8988T (cell line): ENCODE measurements around the gene CTCFL.

Experiments
- DNase-seq: peaks from one replicate; pipeline ENCODE4 v3.0.0; 2011

Gene CTCFL

DNA sequence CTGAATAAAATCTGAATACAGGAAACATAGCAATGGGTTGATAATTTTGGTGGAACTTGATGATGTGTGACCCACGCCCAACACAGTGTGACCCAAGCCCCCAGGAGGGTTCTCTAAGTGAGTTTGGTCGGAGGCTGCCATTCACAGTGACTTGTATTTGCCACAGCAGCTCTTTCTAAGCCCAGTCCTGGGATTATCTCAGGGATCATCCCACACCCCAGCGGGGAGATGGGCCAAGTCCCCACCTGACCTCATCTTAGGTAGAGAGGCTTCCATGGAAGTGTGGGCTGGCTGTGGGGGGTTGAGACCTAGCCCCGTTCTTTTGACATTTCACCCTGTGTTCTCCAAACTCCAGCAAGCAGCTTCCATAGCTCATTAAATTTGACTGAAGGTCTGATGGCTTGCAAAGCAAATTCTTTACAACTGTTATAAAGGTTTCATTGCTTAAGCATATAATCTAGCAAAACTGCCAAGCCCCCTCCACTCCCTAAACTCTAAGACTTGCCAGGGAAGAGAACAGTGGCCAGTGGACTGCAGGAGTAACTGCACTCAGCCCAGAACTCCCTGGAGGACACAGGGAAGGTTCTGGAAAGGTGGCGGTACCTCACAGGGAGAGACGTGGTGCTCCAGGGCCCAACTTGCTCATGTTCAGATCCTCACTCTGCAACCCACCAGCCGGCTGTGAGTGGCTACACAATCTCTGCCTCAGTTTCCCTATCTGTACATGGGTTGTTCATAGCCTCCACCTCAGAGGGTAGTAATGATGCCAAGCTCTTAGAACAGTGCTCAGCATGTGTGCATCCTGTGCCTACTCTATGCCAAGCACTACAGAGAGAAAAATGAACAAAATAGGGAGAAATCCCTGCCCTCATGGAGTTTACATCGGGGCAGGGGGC is 35.0 kb upstream of the CTCFL start:
- no peak for DNase-seq

DNA sequence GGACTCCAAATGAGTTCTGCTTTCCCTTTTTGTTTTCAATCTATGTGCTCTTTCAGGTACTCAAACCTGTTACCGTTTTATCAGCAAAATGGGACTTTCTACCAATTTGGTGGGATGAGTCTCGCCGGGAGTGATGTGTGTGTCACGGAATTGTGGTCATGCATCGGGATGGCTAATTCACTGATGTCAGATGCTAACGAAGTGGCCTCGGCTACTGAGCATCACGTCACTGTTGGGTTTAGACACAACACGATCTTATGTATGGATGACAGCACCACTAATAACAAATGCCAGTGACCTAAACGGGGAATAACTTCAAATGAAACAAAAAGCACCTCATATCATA is 34.3 kb upstream of the CTCFL start:
- DNase-seq = no peak

DNA sequence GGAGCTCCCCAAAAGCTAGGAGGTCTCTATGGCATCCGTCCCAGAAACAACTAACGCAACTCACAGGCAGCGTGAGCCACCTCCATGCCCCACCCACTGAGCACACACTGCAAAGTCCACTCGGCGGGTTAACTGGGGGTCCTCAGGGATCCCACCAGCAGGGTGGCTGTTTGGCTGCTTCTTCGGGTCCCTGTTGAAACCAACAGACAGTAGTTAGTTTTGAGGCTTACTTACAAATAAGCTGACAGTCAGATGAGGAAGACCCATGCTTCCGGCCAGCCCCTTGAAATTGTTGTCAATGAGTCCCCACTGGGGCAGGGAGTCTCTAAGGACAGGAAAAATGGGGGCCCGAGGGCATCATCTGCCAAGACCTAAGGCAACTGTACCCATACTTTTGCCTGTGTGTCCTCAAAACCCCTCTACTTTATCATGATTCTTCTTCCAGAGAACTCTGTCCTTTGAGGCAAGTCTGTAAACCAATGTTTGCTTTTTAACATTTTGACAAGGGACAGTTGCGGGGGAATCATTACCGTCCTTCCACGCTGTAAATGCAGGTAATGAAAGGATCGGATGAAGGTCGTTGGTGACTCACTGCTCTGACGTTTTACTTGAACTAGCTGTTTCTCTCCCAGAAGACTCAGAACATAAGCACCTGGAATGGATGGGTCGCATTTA is 33.8 kb upstream of the CTCFL start:
- DNase-seq = no peak

DNA sequence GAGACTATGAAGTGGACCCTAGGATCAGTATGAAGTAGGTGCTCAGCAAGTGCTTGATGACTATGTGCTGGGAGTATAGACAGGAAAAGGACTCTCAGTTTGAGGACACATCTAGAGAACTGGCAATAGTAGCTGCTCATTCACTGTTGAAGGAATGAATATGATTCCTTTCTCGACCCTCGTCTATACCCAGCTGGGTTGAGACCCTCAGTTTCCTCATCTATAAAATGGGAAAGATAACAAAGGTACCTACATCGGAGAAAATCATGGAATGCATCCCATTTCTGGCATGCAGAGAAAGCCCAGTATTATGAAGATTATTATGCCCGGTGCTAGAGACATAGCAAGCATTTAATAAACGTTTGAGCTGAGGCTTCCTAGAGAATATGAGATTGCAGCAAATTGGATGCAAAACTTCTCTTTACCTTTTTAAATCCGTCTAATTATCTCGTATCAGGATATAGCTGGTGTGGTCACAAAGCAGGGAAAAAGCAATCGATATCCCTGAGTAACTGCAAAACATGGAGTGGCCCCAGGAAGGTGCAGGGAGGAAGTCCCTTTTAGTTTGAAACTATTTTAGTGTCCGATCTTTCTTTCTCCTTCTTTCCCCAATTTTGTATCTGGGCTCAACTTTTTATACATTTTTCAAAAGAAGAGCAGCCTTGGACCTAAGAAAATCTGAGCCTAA is 33.1 kb upstream of the CTCFL start:
- DNase-seq = no peak

DNA sequence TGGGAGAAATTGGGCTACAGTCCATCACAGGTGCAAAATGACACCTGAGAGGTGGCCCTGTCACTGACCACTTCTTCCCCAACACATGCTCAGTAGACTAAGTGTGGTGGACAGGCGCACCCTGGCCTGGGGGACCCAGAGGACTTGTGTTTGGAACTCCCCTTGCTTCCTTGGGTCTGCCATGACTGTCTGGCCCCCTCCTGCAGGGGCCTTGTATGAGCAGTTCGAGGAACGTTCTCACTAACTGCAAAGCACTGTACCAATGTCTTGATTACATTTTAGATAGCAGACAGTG is 32.0 kb upstream of the CTCFL start:
- no peak for DNase-seq

DNA sequence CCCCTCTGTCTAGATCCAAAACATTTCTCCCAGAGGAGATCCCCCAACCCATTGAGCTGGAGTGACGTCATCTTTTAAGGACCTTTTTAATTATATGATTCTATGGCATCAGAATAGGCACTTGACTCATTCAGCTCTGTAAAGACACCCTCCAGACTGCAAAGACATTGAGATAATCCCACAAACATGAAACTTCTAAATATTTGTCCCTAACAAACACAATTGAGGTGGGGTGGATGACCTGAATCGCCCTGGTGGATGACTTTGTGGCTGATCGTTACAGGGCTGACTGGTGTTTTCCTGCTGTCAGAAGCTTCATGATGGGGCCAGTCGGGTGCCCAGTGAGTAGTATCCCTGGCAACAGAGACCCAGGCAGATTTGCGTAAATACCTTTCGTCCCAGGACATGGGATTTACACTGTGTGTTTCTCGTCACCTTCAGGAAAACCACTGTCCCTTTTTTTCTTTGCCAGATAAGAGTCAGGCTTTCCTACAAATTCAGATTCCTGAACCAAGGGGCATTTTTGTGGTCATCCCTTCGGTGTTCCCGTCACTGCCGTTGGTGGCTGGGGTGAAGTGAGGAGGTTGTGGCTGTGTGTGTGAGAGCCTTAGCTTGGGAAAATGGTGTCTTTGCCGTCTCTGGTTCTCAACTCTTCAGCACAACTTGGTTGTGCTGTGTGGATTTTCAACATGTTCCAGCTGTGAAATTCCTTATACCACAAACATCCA is 30.7 kb upstream of the CTCFL start:
- DNase-seq = no peak

DNA sequence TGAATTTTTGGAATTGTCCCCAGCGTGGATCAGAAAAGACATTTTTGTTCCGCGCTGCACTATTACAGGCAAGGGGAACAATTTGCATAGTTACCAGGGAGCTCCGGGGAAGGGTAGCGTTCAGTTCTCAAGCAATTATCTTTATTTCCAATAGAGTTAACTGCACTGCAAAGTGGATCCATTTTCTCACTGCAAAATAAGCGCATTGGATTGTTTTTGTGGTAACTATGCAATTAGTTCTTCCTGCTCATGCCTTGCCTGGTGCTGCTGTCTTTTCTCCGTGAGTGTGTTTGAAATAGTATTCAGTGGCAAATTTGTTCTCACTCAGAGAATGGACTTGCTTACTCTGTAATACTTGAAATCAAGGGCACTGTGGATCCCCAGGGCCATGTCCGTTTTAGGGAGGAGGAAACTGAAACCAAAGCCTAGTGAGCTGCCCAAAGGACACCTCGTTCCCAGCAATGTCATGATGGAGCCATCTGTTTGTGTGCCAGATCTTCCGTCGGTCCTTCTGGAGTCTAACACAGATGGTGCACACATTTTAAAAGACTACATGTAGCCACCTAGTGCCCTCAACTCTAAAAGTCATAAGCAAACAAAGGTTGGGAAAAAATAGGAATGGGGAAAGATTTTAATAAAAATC is 28.6 kb upstream of the CTCFL start:
- DNase-seq = no peak

DNA sequence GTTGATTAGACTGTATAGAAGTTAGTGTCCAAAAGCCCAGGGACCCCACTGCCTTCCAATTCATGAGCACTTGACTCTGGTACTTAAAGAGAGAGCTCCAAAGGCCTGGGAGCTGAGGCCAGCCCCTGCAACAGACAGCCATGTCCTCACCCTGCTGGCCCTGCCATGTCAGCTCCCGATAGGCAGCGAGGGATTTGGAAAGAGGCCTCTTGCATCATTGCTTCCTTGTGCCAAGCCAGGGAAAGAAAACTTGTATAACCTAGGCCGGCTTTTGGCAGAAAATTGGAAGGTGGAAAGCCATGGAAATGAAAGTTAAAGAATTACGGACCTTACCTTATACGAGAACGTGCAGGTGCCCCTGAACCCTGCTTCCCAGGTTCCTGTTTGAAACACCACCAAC is 27.5 kb upstream of the CTCFL start:
- DNase-seq = no peak

DNA sequence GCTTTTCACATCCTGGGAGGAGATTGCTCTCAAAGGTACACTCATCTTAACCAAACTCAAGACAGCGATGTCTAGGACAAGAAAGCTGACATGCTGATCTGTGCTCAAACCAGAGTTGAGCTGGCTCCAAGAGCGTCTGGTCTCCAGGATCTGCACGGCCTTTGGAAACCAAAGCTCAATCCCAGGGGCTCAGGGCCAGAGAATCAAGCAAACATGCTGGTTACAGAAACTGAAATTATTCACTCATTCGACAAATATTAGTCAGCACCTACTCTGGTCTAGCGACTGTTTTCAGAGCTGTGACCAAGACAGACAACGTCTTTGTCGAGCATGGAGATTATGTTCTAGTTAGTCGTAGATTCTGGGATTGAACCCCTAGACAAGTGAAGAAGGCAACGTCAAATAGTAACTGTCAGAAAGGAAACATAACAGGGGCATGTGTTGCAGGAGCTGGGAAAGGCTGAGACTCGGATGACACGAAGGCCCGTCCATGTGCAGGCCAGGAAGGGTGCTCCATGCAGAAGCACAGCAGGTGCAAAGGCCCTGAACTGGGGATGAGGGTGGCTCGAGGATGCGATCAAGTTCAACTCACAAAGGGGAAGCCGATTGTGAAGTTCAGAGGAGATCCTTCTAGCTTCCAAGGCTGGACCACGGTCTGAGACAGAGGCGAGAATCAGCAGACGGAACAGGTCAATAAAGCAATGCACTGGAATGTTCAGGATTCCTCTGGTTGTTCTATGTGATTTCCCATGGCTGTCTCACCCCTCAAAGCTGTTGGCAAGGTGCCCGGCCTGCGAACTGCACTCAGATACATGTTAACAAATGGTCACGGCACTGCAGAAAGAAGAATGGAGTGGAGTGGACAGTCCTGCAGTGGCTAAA is 23.5 kb upstream of the CTCFL start:
- no peak for DNase-seq

DNA sequence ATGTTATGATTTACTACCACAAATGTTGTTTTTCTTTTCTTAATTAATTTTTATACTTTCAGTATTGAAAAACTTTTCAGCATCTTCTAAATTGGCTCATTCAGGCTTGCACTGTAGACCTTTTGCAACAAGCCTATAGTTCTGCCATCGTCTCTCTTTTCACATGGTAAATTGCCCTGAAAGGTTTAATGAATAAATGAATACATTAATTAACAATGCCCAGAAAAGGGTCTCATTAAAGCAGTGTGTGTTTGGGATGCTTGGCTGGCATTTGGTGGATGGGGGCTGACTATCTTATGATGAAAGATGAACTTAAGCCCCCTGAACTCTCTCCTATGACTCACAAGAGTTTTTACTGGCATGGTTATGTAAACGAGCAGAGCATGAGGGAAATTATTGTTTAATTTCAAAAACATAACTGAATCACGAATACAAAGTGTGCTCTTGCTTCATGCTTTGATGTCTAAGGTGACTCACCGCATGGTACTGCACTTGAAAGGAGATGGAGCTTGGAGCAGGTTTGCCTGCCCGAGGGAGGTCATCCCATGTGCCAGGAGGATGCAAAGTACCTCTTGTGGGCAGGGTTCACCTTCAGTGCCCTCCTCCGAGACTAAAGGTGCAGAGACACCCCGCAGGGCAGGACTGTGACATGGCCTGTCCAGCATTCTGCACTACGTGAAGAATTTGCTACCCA is 22.2 kb upstream of the CTCFL start:
- DNase-seq = no peak

DNA sequence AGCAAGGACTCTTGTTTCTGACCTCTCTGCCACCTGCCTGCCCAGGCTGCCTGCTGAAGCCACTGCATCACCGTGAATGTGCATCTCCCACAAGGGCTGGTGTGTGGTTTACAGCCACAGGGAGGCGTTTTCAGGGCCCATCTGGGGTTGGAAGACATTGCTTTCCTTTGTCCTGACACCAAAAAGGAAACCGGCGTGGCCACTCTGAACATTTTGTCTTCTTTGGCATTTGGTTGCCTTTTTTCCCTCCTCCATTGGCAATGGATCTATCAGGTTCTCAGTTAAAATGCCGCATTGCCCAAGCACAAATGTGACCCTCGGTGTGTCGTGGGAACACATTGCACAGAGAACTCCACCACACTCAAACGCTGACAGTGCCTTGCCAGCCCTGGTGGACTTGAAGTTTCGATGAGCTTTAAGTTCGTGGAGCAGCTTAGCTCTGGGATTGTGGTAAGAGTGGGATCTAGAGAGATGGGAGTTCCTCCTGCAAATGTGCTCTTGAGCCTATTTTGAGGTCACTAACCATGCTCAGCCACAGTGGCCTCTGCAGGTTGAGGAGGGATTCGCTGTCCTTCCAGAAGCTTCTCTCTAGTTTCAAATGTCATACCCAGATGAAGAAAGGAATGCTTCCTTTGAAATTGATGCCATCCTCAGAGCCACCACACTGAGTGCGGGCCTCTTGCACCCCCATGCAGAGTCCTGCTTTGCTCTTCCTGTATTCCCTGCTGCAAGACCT is 21.2 kb upstream of the CTCFL start:
- DNase-seq = no peak

DNA sequence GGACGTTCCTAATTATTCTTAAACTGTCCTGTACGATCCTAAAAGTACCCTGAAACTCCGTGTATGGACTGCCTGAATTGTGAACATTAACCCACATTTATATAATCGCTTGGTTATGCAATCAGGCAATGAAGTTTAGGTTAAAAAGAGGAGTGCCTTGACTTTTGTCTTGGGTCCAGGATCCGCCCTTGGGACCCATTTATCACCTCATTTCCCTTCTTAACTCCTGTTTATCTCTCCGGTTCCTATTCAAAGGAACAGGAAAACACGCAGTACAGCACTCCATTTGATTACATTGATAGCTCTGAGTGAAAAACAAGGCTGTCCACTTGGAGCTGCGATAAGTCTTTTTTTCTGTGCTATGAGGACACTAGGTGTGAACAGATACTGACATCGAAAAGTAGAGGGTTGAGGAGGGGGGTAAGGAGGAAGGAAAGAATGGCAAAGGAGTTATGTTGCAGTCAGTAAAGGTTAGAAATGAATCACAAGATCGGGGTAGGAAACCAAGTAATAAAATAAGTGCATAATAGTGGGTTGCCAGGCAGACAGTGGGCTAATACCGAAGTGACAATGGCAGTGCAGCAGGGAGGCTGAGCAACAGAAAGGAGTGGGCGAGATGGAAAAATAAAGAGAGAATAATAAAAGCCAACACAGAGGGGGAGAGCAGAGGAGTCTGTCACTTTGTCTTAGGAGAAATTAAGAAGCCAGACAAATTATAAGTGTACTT is 20.1 kb upstream of the CTCFL start:
- no peak for DNase-seq

DNA sequence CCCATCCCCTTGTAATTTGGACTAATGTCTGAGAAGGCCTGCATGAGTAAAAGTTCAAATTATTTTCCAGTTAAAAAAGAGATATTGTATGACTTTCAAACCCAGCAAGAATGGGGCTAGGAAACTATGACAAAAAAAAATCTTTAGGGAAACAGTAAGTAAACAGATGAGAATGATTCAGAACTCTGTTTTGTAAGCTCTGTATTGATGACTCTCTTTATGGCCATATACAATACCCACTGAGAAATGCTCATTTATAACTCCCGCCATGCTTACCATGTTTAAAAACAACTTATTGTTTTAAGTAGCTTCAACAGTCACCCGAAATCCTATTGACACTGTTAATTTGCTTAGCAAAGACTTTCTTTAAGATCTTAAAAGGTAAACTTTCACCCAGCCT is 18.8 kb upstream of the CTCFL start:
- DNase-seq = no peak

DNA sequence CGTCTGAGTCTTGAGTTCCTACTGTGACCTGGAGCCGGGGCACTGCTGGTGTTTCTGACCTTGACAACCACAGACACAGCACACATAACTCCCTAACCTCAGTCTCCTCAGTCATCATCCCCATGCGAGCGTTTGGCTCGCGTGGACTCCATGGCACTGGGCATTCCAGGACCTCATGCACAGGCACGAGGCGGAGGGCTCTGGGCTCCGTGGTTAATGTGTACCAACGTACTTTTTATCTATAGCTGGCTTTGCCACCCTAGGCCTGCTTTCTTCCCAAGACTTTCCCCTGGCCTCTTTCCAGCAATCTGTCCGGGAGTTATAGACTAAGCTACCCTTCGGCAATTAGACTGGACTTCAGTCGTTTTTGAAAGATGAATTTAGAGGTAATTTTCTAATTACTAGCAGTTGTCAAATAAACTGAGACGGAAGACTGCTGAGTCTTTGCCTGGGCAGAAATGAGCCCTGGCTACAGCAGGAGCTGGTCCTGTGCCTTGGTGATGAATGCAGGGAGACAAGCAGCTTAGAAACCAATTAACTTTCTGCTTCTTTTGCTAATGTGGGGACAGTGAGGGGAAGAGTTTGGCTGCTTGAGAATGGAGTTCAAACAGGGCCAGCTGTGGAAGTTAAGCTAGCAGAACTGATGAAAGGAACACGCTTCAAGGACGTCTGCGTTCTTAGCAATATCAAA is 16.1 kb upstream of the CTCFL start:
- DNase-seq = no peak

DNA sequence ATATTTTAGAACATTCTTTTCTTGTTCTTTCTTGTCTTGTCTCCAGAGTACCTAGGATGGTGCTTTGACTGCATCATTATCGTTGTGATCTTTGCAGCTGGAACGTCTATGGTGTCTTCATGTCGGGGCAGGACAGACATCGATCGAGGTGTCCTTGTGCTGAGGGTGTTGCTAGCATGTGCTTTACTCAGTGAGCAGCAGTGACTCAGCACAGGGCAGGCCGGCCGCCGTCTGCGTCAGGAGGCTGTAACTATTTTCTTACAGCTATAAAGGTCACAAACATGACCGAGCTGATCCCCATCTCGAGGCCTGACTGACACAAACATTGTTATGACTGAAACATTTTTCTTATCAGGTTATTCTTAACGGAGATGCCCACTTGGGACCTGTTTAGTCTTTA is 14.9 kb upstream of the CTCFL start:
- no peak for DNase-seq

DNA sequence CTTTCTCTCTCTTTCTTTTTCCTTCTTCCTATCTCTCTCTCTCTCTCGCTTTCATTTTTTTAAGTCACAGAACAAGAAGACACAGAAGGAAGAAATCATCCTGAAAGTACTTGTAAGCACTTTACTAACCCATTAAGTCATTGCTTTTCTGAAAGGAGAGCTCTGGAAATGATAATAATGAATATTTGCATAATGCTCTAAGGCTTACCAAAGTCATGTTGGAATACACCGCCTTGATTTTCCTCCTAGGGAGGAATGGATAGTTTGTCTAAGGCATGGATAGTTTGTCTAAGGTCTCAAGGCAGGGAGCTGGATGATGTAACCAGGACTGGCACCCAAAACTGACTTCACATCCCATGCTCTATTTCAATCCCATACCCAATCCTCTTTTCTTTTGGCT is 12.9 kb upstream of the CTCFL start:
- DNase-seq = no peak

DNA sequence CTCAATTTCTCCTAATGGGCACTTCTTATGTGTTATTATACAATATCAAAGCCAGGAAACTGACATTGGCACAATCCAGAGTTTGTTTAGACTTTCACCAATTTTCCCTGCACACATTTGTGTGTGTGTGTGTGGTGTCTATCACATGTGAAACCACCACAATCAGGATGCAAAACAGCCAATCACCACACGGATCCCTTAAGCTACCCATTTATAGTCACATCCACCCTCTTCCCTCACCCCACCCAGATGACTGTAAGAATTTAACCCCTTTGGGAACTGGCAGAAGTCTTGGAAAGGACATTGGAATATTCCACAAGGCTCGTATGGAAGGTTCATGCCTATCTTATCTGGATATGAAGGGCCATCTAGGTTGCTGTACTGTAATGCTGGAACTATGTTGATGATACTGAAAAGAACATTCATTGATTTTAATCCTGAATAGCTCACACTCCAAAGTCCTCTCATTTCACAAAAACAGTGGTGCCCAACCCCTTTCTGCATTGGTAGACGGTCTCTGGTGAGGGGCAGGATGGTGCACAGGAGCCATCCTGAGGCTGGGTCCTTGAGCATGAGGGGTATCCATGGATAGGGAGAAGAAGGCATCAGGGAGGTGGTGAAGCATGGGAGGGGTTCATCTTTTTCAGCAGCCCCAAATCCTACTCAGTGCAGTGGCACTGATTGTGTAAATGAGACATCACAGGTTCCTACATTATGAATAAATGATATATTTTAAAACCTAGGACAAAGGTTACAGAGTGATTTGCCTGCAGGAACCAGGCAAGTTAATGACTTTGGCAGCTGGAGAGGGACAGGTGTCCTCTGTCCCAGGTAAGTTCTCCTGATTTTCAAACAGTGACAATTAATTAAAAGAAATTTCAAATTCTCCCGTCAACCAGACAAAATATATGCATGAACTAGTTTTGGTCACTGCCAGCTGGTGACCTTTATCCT is 12.1 kb upstream of the CTCFL start:
- no peak for DNase-seq

DNA sequence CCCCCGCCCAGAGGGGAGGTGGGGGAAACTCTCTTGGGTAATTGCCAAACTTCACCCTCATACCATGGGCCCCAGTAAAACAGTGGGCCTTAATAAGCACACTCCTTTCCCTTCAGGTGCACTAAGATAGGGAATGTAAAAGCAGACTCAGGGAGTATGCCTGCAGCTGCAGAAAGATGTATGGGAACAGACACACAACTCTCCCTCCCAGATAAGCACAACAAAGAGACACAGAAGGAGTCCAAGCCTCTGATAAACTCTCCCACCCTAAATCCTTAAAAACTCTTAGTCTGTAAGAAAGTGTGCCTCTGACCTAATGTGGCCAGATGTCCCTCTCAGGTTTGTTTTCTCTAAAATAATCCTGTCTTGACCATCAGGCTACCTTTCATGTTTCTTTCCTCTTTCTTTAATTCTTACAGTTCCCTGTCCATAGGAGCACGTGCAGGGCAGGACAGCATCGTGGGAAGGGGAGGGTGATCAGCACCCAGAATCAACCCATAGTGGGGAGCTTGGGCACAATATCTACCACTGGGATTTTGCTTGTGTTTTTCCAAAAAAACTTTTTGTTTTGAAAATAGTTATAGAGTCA is 11.3 kb upstream of the CTCFL start:
- no peak for DNase-seq
